D341Med (cell line): ENCODE results near the gene KLRC4.
"Not testable (repeated sequence)": the region's sequence is repeated elsewhere in the genome, so short reads cannot be mapped to it uniquely, and the experiment has no call there.

Experiments
- DNase-seq: peaks from one replicate; pipeline ENCODE4 v3.0.0; 2012; ENCODE audit warnings: low spot score

KLRC4 gene

DNA sequence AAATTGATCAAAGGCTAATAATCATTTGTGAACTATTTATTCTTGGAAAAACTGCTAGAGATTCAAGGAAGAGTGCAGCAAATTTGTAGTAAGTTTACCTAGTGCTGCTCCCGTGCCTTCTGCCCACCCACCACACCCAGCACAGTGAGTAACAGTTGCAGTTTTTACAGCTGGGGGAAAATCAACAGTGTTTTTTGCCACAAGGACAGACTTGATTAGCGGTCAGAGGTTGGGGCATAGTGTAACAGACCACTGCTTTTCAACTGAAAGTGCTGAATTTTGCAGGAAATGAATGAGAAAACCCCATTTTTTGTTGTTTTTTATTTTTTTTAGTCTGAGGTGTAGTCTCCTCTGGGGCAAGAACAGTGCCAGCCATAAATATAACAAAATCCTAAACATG is 12.3 kb downstream of the KLRC4 start:
- no peak for DNase-seq

DNA sequence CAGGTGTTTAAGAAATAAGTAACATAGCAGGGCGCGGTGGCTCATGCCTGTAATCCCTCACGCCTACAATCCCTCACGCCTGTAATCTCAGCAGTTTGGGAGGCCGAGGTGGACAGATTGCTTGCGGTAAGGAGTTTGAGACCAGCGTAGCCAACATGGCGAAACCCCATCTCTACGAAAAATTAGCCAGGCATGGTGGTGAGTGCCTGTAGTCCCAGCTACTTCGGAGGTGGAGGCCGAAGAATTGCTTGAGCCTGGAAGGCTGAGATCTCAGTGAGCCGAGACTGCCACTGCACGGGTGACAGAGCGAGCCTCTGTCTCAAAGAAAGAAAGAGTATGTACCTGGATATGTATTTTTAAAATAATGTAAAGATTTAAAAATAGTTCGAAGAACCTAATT is 13.4 kb downstream of the KLRC4 start:
- DNase-seq, result not testable (repeated sequence)

DNA sequence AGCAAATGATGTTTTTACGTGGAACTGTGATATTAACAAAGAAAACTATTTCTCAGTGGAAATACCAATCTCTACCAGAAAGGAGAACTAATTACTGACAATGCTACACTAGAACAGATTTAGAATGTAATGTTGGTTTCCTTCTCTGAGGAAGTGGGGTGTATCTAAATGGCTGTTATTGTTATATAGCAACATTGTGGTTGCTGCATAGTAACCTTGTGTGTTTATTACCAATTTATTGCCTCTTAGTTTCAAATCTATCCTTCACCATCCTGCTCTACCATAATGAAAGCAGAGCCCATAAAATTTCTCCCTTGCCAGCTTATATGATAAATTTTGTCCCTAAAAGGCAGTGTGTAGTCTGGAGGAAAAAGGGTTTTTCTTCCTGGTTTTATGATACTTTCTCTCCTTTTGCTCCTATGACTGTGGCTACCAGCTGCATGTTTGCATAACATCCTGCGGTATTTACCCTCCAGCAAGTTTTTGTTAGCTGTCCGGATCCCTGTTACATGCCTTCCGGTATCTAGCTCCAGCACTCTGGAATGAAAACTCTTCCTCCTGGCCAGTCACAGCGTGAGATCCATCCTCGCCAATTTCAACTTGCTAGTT is 14.1 kb downstream of the KLRC4 start:
- no peak for DNase-seq

DNA sequence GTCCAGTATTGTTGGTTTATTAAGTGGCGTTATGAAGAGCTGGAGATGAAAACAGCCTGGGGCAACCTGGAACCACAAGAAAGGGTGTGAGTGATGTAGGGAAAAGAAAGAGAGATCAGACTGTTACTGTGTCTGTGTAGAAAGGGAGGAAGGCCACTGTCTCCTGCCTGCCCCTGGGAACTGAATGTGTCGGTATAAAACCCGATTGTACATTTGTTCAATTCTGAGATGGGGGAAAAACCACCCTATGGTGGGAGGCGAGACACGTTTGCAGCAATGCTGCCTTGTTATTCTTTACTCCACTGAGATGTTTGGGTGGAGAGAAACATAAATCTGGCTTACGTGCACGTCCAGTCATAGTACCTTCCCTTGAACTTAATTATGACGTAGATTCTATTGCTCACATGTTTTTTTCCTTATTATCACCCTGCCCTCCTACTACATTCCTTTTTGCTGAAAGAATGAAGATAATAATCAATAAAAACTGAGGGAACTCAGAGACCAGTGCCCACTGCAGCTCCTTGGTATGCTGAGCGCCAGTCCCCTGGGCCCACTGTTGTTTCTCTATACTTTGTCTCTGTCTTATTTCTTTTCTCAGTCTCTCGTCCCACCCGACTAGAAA is 14.9 kb downstream of the KLRC4 start:
- not testable (repeated sequence) for DNase-seq

DNA sequence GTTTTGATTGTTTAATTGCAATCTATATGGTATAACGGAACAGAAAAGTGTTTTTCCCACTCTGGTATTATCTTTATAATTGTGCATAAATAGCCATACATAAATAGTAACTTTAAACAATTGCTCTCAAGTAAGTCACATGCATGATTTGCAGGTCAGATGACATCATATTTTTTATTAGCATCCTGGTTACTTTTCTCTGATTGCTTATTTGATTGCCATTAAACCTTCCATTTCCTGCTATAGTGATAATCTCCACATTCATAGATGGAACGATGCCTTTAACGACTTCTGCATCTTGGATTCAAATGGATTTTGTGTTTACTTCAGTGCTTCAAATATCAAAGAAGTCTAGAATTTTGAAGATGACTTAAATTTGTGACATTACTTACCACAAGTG is 16.3 kb downstream of the KLRC4 start:
- DNase-seq, result no peak

DNA sequence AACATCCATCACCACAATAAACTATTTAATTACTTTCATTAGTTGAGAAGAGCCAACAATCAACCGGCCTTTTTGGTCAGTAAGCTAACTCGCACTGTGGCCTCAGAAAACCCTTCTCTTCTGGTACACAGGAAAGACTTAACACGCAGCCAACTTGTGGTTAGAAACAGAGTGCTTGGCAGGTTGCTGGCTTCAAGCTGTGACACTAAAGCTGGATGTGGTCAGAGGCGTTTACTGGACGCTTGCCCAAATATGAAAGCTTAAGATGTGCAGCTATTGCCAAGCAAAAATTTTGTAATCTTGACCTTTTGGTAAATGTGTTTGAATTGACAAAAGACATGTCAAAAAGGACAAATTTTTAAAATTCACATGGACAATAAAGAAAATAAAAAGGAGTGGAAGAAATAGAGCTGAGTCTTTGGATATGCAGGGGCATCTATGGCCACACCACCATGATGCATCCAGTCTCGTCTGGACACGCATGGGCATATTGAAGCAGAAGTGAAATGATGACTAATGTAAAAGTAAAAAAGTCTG is 17.1 kb downstream of the KLRC4 start:
- DNase-seq, result peak; percentile 30

DNA sequence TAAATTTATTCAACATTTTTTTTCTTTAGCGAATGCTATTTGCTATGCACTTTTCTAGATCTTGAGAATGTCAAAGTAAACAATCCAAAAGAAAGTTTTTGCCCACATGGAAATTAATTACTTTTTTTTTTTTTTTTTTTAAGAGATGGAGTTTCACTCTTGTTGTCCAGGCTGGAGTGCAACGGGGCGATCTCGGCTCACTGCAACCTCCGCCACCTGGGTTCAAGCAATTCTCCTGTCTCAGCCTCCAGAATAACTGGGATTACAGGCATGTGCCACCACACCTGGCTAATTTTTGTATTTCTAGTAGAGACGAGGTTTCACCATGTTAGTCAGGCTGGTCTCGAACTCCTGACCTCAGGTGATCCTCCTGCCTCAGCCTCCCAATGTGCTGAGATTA is 18.6 kb downstream of the KLRC4 start:
- DNase-seq, result not testable (repeated sequence)

DNA sequence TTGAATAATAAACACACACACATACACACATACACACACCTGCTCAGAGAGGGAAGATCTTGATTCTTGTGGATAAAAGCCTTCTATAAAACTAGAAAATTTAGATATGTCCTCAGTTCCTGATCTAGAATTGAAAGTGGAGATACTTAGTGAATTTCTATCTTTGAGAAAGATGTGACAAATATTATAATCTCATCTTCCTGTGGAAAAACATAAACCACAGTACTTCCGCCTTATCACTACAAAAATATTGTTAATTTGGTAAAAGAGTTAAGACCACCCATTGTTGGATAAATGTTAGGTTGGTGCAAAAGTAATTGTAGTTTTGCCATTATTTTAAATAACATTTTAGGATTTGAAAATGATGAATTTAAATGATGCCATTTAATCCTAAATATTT is 19.7 kb downstream of the KLRC4 start, which contains the start of gene KLRK1:
KLRK1 (minus strand) TSS at position 138 of the 400 bp plus-strand sequence. CDS start 1,231 bp downstream, outside the sequence.
- no peak for DNase-seq

DNA sequence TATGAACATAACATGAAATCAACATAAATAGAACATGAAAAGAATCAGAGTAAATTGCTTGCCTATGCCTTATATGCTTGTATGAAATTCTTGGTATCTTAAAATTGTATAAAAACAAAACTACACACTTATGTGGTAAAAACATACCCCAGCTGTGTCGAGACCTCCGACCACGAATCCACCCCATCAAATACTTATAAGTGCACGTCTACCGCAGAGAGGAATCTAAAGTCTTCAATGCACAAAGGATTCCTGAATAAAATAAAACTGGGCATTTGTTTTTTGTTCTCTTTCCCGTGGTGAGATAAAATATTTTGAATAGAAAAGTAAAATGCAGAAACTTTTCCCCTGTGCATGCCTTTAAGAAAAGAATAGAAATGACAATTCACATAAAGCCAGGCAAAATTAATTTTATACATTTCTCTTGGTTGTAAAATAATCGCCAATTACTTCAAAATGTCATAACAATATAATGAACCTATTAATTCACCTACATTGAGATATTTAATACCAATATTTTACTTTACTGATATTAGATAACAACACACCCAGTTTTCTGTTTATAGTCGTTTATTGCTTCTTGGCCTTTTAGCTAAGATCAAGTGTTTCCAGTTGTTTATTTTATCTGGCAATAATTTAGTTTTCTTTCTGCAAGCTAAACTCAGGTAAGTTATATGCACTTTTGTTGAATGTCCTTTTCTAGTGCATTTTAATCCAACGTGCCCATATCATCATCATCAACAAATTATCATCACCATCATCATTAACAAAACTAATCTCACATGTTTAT is 20.7 kb downstream of the KLRC4 start:
- DNase-seq, result no peak

DNA sequence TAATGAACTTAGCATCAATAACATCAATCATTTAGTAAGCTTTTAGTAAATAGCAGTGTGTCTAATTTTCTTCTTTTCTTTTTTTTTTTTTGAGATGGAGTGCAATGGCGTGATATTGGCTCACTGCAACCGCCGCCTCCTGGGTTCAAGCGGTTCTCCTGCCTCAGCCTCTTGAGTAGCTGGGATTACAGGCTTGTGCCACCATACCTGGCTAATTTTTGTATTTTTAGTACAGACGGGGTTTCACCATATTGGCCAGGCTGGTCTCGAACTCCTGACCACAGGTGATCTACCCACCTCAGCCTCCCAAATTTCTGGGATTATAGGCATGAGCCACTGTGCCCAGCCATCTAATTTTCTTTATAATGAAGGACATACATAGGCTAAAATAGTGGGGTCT is 22.1 kb downstream of the KLRC4 start:
- DNase-seq, result not testable (repeated sequence)

DNA sequence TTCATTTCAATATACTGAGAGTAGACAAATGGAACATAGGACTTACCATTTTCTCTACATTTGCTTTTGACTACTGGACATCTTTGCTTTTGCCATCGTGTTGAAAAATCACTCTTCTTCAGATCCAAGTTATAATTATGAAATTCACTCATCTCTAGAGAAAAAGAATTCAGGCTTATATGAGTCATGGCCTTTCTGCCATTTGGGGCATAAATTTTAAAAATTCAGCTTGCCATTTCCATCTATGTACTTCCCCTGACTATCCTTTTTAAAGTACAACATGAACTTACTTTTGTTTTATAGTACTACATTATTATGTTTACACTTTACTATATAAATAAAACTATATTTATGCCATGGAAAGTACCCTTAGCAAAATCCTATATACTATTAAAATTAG is 22.7 kb downstream of the KLRC4 start:
- DNase-seq, result no peak

DNA sequence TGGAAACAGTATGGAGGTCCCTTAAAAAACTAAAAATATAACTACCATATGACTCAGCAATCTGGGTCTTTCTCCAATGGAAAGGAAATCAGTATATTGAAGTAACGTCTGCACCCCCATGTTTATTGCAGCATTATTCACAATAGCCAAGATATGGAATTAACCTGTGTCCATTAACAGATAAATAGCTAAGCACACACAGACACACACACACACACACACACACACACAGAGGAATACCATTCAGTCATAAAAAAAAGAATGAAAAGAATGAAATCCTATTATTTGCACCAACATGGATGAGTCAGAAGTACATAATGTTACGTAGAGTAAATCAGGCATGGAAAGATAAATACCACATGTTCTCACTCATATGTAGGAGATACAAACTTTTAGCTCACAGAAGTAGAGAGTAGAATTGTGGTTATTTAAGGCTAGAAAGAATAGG is 24.4 kb downstream of the KLRC4 start:
- DNase-seq, result no peak

DNA sequence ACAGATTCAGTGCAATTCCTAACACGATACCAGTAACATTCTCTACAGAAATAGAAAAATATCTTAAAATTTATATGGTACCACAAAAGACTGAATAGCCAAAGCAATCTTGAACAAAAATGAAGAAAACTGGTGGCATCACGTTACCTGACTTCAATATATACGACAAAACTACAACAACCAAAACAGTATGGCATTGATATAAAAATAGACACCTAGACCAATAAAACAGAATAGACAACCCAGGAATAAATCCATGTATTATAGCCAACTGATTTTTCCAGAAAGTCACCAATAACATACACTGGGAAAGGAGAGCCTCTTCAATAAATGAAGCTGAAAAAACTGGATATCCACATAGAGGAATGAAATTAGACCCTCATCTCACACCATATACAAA is 25.4 kb downstream of the KLRC4 start:
- no peak for DNase-seq

DNA sequence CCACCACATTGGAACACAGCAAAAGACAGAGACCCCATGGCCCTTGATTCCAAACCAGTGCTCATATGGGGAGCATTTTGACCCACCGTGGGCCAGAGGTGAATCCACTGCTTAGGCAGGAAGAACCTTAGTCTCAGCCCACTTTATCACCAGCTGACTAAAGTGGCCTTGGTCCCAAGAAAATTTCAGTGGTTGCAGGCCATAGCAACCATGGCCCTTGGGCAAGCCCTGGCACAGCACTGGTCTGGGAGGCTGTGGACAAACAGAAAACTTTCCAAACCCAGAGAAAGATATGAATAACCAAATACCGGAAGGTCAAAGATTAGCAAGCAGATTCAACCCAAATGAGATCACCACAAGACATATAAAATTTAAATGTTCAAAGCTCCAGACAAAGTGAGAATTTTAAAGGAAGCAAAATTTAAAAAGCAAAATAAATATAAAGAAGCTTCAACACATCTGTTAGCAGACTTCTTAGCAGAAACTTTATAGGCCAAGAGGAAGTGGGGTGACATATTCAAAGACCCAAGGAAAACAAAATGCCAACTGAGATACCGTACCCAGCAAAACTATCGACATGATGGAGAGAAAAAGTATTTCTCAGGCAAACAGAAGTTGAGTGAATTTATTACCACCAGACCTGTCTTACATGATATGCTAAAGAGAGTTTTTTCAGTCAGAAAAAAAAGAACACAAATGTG is 27.5 kb downstream of the KLRC4 start:
- DNase-seq, result no peak

DNA sequence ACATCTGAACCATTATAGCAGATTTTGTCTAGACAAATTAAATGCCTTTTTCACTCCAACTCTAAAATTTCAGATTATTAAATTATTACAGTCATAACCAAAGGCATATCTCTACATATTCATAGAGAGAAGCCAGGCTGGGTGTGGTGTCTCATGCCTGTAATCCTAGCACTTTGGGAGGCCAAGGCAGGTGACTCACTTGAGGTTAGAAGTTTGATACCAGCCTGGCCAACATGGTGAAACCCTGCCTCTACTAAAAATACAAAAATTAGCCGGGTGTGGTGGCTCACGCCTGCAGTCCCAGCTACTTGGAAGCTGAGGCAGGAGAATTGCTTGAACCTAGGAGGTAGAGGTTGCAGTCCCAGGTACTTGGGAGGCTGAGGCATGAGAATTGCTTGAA is 30.8 kb downstream of the KLRC4 start:
- not testable (repeated sequence) for DNase-seq

DNA sequence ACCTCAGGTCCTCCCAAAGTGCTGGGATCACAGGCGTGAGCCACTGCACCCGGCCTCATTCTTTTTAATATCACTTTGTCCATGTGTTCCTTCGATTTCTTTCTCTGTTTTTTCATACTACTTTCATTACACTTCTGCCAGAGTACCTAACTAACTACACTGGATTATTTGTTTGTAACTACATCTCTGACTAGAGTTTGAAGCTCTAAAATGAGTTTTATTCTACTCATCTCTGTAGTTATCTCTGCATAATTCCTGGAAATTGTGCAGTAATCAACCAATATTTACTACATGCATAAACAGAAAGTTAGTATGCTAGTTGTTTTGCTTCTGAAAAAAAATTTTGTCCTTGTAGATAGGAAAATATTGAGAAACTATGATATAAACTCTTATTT is 34.9 kb downstream of the KLRC4 start:
- no peak for DNase-seq

DNA sequence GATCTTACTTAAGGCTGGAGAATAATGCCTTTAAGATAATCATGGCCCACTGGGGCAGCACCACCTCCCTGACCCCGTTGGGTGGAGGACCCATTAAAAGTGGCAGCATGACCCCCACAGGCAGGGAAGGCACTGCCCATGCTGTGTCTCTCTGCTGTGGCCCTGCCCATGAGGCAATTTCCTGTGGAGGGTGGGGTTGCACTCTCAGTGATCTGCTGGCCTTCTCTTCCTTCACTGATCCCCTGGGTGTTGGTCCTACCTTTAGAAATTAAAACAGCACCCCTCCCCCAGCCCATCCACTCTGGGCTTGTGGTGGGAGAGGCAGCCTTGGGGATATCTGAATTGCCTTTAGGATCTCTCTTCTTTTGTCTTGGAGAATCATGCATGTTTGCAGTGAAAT is 37.0 kb downstream of the KLRC4 start:
- no peak for DNase-seq

DNA sequence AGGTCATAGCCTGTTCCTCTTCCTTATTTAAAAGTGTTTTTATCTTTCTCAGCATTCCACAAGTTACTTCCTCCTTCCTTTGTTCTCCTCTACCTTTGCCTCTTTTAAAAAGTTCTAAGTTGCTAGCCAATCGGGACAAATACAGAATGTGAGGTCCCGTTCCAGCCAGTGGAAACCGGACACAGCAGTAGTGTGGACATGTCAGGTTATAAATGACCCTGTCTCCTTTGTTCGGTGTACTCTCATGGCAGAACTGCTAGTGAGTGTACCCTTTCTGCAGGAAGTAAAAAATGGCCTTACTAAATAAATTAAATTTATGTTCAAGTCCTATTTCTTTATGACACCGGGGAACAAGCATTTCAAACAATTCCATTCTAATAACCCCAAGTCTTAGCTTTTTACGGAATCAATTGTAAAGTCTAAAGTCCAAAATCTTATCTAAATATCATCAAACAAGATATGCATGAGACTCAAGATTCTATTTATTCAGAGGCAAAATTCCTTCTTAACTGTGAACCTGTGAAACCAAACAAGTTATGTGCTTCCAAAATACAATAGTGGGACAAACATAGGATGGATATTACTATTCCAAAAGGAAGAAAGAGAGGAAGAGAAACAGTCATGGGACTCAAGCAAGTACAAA is 37.5 kb downstream of the KLRC4 start:
- DNase-seq, result not testable (repeated sequence)

DNA sequence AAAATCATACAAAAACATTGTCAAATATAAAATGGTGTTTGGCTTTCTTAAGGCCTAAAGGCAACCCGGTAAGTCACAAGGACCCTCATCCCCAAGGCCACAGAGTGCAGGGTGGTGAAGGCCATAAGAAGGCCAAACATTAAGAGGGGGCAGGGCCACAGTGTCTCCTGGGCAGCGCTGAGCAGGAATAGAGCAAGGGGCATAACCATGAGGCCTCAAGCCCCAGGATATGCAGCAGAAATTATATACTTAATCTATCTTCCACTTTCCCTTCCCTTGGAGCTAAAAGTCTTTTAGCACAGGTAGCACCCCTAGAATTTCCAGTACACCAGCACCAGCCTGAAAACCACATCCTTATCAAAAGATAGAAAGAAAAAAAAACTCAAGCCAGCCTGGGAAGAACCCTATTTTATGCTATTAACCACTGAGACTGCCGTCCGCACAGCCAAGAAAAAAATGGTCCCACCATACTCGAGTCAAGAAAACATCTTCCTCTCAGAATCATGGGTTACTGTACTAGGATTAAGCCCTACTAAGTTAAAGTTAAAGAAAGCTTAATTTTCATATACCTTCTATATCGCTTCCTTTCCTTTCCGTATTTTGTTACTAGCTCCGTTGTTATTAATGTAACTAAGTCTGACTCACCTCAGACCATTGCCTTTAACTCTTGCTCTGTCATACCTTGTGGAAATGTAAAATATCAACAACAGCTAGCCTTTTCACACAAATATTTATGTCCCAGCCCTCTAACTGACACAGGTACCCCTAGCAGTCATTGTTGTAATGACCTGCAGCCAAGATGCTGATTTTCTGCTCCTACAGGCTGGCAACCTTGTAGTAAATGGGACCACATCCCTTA is 39.8 kb downstream of the KLRC4 start:
- no peak for DNase-seq

DNA sequence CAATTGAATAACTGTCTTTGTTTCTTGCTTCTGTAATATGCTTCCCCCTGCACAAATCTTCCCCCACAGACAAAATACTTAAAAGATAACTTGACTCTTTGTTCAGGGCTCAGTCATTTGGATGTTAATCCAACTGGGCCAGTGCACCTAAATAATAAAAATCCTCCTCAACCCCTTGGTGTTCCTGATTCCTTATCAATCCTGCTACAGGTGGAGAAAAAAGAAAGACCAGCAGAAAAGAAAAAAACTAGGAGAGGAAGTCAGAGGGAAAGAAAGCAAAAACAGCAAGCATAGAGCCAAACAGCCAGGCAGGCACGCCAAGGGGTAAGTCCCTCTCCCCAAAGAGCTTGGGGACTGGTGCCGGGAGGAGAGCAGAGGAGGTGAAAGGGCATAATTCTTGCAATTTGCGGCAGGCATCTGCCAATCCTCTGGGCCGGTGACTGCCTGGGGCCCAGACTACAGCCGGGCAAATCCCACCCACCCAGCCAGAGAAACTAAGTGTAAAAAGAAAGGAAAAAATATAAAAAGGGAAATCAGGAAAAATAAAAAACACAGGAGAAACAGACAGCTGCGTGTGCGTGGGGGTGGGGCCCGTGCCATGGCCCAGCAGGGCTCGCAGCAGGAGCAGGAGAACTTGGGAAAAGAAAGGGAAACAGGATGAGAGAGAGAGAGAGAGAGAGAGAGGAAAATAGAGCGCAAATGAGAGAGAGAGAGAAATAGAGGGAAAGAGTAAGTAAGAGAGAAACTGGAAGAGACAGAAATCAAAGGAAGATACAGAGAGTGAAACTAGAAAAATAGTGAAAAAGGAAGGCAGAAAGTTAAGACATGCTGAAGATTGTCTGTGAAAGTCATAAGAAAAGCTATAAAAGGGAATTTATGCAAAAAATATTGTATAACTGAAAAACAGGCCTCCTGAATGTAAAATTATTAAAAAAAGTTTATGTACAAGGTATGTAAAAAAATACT is 41.1 kb downstream of the KLRC4 start:
- DNase-seq, result no peak
